Mesodermal cell (in vitro differentiated cells): ENCODE measurements around the gene COL23A1.

Experiments used
- H3K27ac ChIP-seq: 2 replicates; pipeline ENCODE4 v1.7.0; 2013; ENCODE audit warnings: mild to moderate bottlenecking, low read depth, low read length, moderate library complexity; ENCODE audit not compliant: severe bottlenecking
- H3K36me3 ChIP-seq: 2 replicates; pipeline ENCODE4 v1.7.1; 2013; ENCODE audit warnings: mild to moderate bottlenecking, low read length, moderate library complexity; ENCODE audit not compliant: control insufficient read depth, insufficient read depth
- H3K4me1 ChIP-seq: one replicate; pipeline ENCODE4 v1.7.1; 2013; ENCODE audit warnings: mild to moderate bottlenecking, low read length; ENCODE audit not compliant: insufficient read depth, control insufficient read depth, poor library complexity, severe bottlenecking
- H3K4me3 ChIP-seq: 2 replicates; pipeline ENCODE4 v1.7.0; 2013; ENCODE audit warnings: low read length, control low read depth, mild to moderate bottlenecking; ENCODE audit not compliant: insufficient read depth, poor library complexity, severe bottlenecking; ENCODE audit errors: extremely low read depth
- H3K9me3 ChIP-seq: 2 replicates; pipeline ENCODE4 v1.7.1; 2013; ENCODE audit warnings: mild to moderate bottlenecking, low read length, moderate library complexity; ENCODE audit not compliant: control insufficient read depth
- WGBS, 2 experiments: methylation state at CpG; one replicate each; pipeline ENCODE4 v1.1.5; 2013; ENCODE audit warnings: missing lambda C conversion rate in 2 of 2; ENCODE audit not compliant: insufficient coverage in 2 of 2; 5-methylcytosine and 5-hydroxymethylcytosine counted together

COL23A1 gene

GRCh38 chr5:178573216-178573615 lies 17.0 kb downstream of the COL23A1 start:
- 94% methylated on average over 5 of the region's 7 CpGs for WGBS, 2 experiments
- Histone ChIP-seq H3K4me3 (no peak overlapping the region), H3K27ac (no peak overlapping the region)

GRCh38 chr5:178572617-178573016 lies 17.6 kb downstream of the COL23A1 start:
- H3K9me3 ChIP-seq, result peaks cover 7% of the 10 kb centered on the region
- no peak overlapping the region for H3K4me3 ChIP-seq
- H3K4me1 ChIP-seq, result no peaks in the 10 kb centered on the region
- H3K27ac ChIP-seq, result no peak overlapping the region
- H3K36me3 ChIP-seq, result no peaks in the 10 kb centered on the region
- no CpG with 5 or more reads among the region's 4 CpGs for WGBS, 2 experiments

More at GRCh38 chr5:178573216-178573615, 17.0 kb downstream of the COL23A1 start:
- no peaks in the 10 kb centered on the region for H3K36me3 ChIP-seq
- no peaks in the 10 kb centered on the region for H3K4me1 ChIP-seq
- peaks cover 7% of the 10 kb centered on the region for H3K9me3 ChIP-seq

- WGBS, 2 experiments, result 90% methylated on average over 1 of the region's 2 CpGs; no CpG with 5 or more reads in 1 of the 2 experiments
- no peaks in the 10 kb centered on the region for H3K36me3 ChIP-seq
- no peak overlapping the region for H3K27ac ChIP-seq
- H3K4me1 ChIP-seq, result peaks cover 6% of the 10 kb centered on the region
- H3K4me3 ChIP-seq, result no peak overlapping the region
- H3K9me3 ChIP-seq, result peaks cover 7% of the 10 kb centered on the region
Observed at GRCh38 chr5:178569485-178569884, 20.7 kb downstream of the COL23A1 start.

- 58 to 70% methylated on average over 7 to 8 of the region's 12 CpGs for WGBS, 2 experiments
- Histone ChIP-seq H3K4me1 (peaks cover 7% of the 10 kb centered on the region), H3K9me3 (no peaks in the 10 kb centered on the region), H3K4me3 (no peak overlapping the region), H3K36me3 (no peaks in the 10 kb centered on the region), H3K27ac (no peak overlapping the region)
Observed at GRCh38 chr5:178564811-178565550, 25.2 kb downstream of the COL23A1 start.

- no peak overlapping the region for H3K27ac ChIP-seq
- H3K36me3 ChIP-seq, result no peaks in the 10 kb centered on the region
- no peaks in the 10 kb centered on the region for H3K9me3 ChIP-seq
- H3K4me3 ChIP-seq, result no peak overlapping the region
- peaks cover 7% of the 10 kb centered on the region for H3K4me1 ChIP-seq
- 21 to 32% methylated on average over 4 of the region's 4 CpGs for WGBS, 2 experiments
Observed at GRCh38 chr5:178564397-178564796, 25.8 kb downstream of the COL23A1 start.

- no peak overlapping the region for H3K4me3 ChIP-seq
- no peaks in the 10 kb centered on the region for H3K36me3 ChIP-seq
- H3K27ac ChIP-seq, result no peak overlapping the region
- 83 to 86% methylated on average over 8 of the region's 8 CpGs for WGBS, 2 experiments
- no peaks in the 10 kb centered on the region for H3K9me3 ChIP-seq
- peaks cover 7% of the 10 kb centered on the region for H3K4me1 ChIP-seq
Observed at GRCh38 chr5:178563621-178564020, 26.6 kb downstream of the COL23A1 start.

GRCh38 chr5:178561746-178562264 lies 28.4 kb downstream of the COL23A1 start:
- Histone ChIP-seq H3K9me3 (no peaks in the 10 kb centered on the region), H3K36me3 (no peaks in the 10 kb centered on the region), H3K27ac (no peak overlapping the region), H3K4me3 (no peak overlapping the region), H3K4me1 (peaks cover 7% of the 10 kb centered on the region)
- 89 to 92% methylated on average over 15 to 19 of the region's 23 CpGs for WGBS, 2 experiments

GRCh38 chr5:178560911-178561310 lies 29.3 kb downstream of the COL23A1 start:
- no peaks in the 10 kb centered on the region for H3K36me3 ChIP-seq
- no peak overlapping the region for H3K27ac ChIP-seq
- peaks cover 7% of the 10 kb centered on the region for H3K4me1 ChIP-seq
- WGBS, 2 experiments, result 29 to 43% methylated on average over 3 to 6 of the region's 7 CpGs
- H3K9me3 ChIP-seq, result no peaks in the 10 kb centered on the region
- no peak overlapping the region for H3K4me3 ChIP-seq

- Histone ChIP-seq H3K27ac (no peak overlapping the region), H3K4me1 (no peaks in the 10 kb centered on the region), H3K9me3 (no peaks in the 10 kb centered on the region), H3K36me3 (no peaks in the 10 kb centered on the region), H3K4me3 (no peak overlapping the region)
- 90 to 94% methylated on average over 5 to 11 of the region's 11 CpGs for WGBS, 2 experiments
Observed at GRCh38 chr5:178557416-178557815, 32.8 kb downstream of the COL23A1 start.

- Histone ChIP-seq H3K4me1 (no peaks in the 10 kb centered on the region), H3K36me3 (no peaks in the 10 kb centered on the region), H3K27ac (no peak overlapping the region), H3K4me3 (no peak overlapping the region), H3K9me3 (no peaks in the 10 kb centered on the region)
- 68 to 75% methylated on average over 9 to 14 of the region's 14 CpGs for WGBS, 2 experiments
Observed at GRCh38 chr5:178555771-178556211, 34.4 kb downstream of the COL23A1 start.

- Histone ChIP-seq H3K27ac (no peak overlapping the region), H3K9me3 (no peaks in the 10 kb centered on the region), H3K4me3 (no peak overlapping the region), H3K36me3 (no peaks in the 10 kb centered on the region), H3K4me1 (no peaks in the 10 kb centered on the region)
- WGBS, 2 experiments, result 82 to 96% methylated on average over 4 to 7 of the region's 7 CpGs
Observed at GRCh38 chr5:178555005-178555404, 35.2 kb downstream of the COL23A1 start.
